IMR-90 (cell line): ENCODE data around the gene DRC3. TPM values are rescaled to one million over a fixed set of nuclear protein-coding genes. Genes with fewer than 3 reads are reported as not detected.
A peak's percentile ranks its signal among the peaks of the same experiment; 100 is the strongest.

Experiments used
- ATAC-seq: fragments of 200-7000 bp; cut with Tn5 transposase; 2 replicates; pipeline ENCODE4 v1.9.1; 2020; ENCODE audit warnings: low read depth, mild to moderate bottlenecking, moderate library complexity
- BruUV-seq: library from RNA; stranded (reverse); fragments of 400-500 nt; replicated peaks from 2 replicates; lab custom pipeline; 2021; lab: Mats Ljungman, UMichigan
- CTCF ChIA-PET: fragments of 300-600 bp; formaldehyde crosslinking; extraction: SDS; loops from one replicate; lab custom pipeline; 2021; ENCODE audit warnings: antibody characterized with exemption; lab: Yijun Ruan, JAX
- POLR2A ChIA-PET: fragments of 300-600 bp; sonication (Branson Sonifier 250); formaldehyde crosslinking; loops from one replicate; lab custom pipeline; 2022; ENCODE audit warnings: antibody characterized with exemption; ENCODE audit not compliant: unreplicated experiment; lab: Charles Lee
- DNase-seq: peaks from one replicate; pipeline ENCODE4 v3.0.0; 2013
- H2AFZ ChIP-seq: replicated peaks from 2 replicates; pipeline ENCODE3; 2013; ENCODE audit warnings: low read length, mild to moderate bottlenecking; ENCODE audit not compliant: poor library complexity
- H2AK5ac ChIP-seq: 2 replicates; pipeline ENCODE4 v1.6.1; 2013; ENCODE audit warnings: low read depth, low read length, inconsistent platforms
- H2AK9ac ChIP-seq: replicated peaks from 2 replicates; pipeline ENCODE3; 2013; ENCODE audit warnings: mild to moderate bottlenecking, low read depth, low read length, moderate library complexity; ENCODE audit not compliant: poor library complexity
- H2BK120ac ChIP-seq: 2 replicates; pipeline ENCODE4 v1.6.1; 2013; ENCODE audit warnings: low read depth, low read length, inconsistent platforms
- H2BK15ac ChIP-seq: 3 replicates; pipeline ENCODE4 v1.6.1; 2013; ENCODE audit warnings: low read depth, low read length, inconsistent platforms
- H2BK20ac ChIP-seq: 2 replicates; pipeline ENCODE4 v1.6.1; 2013; ENCODE audit warnings: low read depth, mild to moderate bottlenecking, inconsistent platforms, low read length, moderate library complexity
- H2BK5ac ChIP-seq: 2 replicates; pipeline ENCODE4 v1.6.1; 2013; ENCODE audit warnings: mild to moderate bottlenecking, low read depth, low read length, inconsistent platforms; ENCODE audit not compliant: poor library complexity, severe bottlenecking
- H3K14ac ChIP-seq: replicated peaks from 2 replicates; pipeline ENCODE4 v1.6.1; 2013; ENCODE audit warnings: low read depth, low read length, inconsistent platforms
- H3K18ac ChIP-seq: 2 replicates; pipeline ENCODE4 v1.6.1; 2013; ENCODE audit warnings: low read depth, low read length, control low read depth
- H3K23ac ChIP-seq: 2 replicates; pipeline ENCODE4 v1.6.1; 2013; ENCODE audit warnings: low read depth, low read length, inconsistent platforms
- H3K27ac ChIP-seq: 2 replicates; pipeline ENCODE4 v1.5.1; 2013; ENCODE audit warnings: mild to moderate bottlenecking, control low read depth, low read length; ENCODE audit not compliant: insufficient read depth
- H3K27me3 ChIP-seq: 2 replicates; pipeline ENCODE4 v1.6.1; 2013; ENCODE audit warnings: low read length; ENCODE audit not compliant: control insufficient read depth, insufficient read depth
- H3K36me3 ChIP-seq: 2 replicates; pipeline ENCODE4 v1.6.1; 2013; ENCODE audit warnings: low read length, mixed read lengths; ENCODE audit not compliant: control insufficient read depth, insufficient read depth
- H3K4ac ChIP-seq: 2 replicates; pipeline ENCODE4 v1.6.1; 2013; ENCODE audit warnings: low read depth, low read length, inconsistent platforms
- H3K4me1 ChIP-seq: 2 replicates; pipeline ENCODE4 v1.6.1; 2013; ENCODE audit warnings: low read length, mixed read lengths; ENCODE audit not compliant: control insufficient read depth, insufficient read depth
- H3K4me2 ChIP-seq: 2 replicates; pipeline ENCODE4 v1.6.1; 2013; ENCODE audit warnings: low read depth, mild to moderate bottlenecking, control low read depth, low read length, moderate library complexity
- H3K4me3 ChIP-seq: 2 replicates; pipeline ENCODE4 v1.5.1; 2013; ENCODE audit warnings: low read depth, mild to moderate bottlenecking, control low read depth, low read length, moderate library complexity; ENCODE audit not compliant: insufficient read depth
- H3K56ac ChIP-seq: 2 replicates; pipeline ENCODE4 v1.6.1; 2013; ENCODE audit warnings: low read length, inconsistent platforms; ENCODE audit not compliant: insufficient read depth; ENCODE audit errors: extremely low read depth
- H3K79me1 ChIP-seq, 2 experiments: 2 replicates each; pipeline ENCODE4 v1.6.1; 2013; ENCODE audit warnings: low read length in 2 of 2, inconsistent platforms in 1 of 2, low read depth in 1 of 2
- H3K9ac ChIP-seq: 2 replicates; pipeline ENCODE4 v1.6.1; 2013; ENCODE audit warnings: low read depth, low read length, control low read depth
- H3K9me1 ChIP-seq: 2 replicates; pipeline ENCODE4 v1.6.1; 2013; ENCODE audit warnings: low read length, inconsistent platforms; ENCODE audit not compliant: insufficient read depth
- H3K9me3 ChIP-seq: 2 replicates; pipeline ENCODE4 v1.6.1; 2013; ENCODE audit warnings: low read length; ENCODE audit not compliant: control insufficient read depth, insufficient read depth
- H4K20me1 ChIP-seq: 2 replicates; pipeline ENCODE4 v1.6.1; 2013; ENCODE audit warnings: low read length, inconsistent platforms; ENCODE audit not compliant: insufficient read depth
- H4K5ac ChIP-seq: 2 replicates; pipeline ENCODE4 v1.6.1; 2013; ENCODE audit warnings: mild to moderate bottlenecking, low read depth, low read length, control low read depth
- H4K8ac ChIP-seq, 2 experiments: 2 replicates each; pipeline ENCODE4 v1.6.1; 2013; ENCODE audit warnings: low read depth in 2 of 2, low read length in 2 of 2, control low read depth in 1 of 2, inconsistent platforms in 1 of 2
- H4K91ac ChIP-seq: 2 replicates; pipeline ENCODE4 v1.6.1; 2013; ENCODE audit warnings: low read depth, low read length, inconsistent platforms; ENCODE audit not compliant: insufficient read depth
- BHLHE40 ChIP-seq: fragments of 150-350 bp; IDR thresholded peaks from 2 replicates; pipeline ENCODE4 v1.6.1; 2016; ENCODE audit warnings: mild to moderate bottlenecking, low read depth, low read length
- CEBPB ChIP-seq: IDR thresholded peaks from 2 replicates; pipeline ENCODE4 v1.6.1; 2012; ENCODE audit warnings: low read depth, low read length, improper control_type of control experiment
- CTCF ChIP-seq: conservative IDR thresholded peaks from 2 replicates; pipeline ENCODE4 v1.5.1; 2012; ENCODE audit warnings: mild to moderate bottlenecking, low read depth, low read length, improper control_type of control experiment
- ELK1 ChIP-seq: fragments of 150-350 bp; IDR thresholded peaks from 2 replicates; pipeline ENCODE4 v1.6.1; 2016; ENCODE audit warnings: low read depth, mild to moderate bottlenecking, low read length, moderate library complexity, borderline replicate concordance
- FOS ChIP-seq: fragments of 150-350 bp; IDR thresholded peaks from 2 replicates; pipeline ENCODE4 v1.6.1; 2016; ENCODE audit warnings: low read depth, low read length
- MAZ ChIP-seq: IDR thresholded peaks from 2 replicates; pipeline ENCODE4 v1.6.1; 2012; ENCODE audit warnings: low read depth, mild to moderate bottlenecking, low read length, improper control_type of control experiment, moderate library complexity, borderline replicate concordance
- MXI1 ChIP-seq: IDR thresholded peaks from 2 replicates; pipeline ENCODE4 v1.6.1; 2012; ENCODE audit warnings: low read depth, mild to moderate bottlenecking, low read length, moderate library complexity, borderline replicate concordance
- NFE2L2 ChIP-seq: fragments of 150-350 bp; IDR thresholded peaks from 2 replicates; pipeline ENCODE4 v1.6.1; 2016; ENCODE audit warnings: low read depth, mild to moderate bottlenecking, low read length
- RAD21 ChIP-seq: IDR thresholded peaks from 2 replicates; pipeline ENCODE4 v1.6.1; 2012; ENCODE audit warnings: low read length, improper control_type of control experiment
- RCOR1 ChIP-seq: IDR thresholded peaks from 2 replicates; pipeline ENCODE4 v1.6.1; 2012; ENCODE audit warnings: mild to moderate bottlenecking, low read length, improper control_type of control experiment; ENCODE audit not compliant: insufficient replicate concordance
- RFX5 ChIP-seq: IDR thresholded peaks from 2 replicates; pipeline ENCODE4 v1.8.0; 2012; ENCODE audit warnings: low read depth, mild to moderate bottlenecking, low read length, moderate library complexity
- SMC3 ChIP-seq: fragments of 150-350 bp; IDR thresholded peaks from 2 replicates; pipeline ENCODE4 v1.6.1; 2016; ENCODE audit warnings: low read depth, mild to moderate bottlenecking, antibody characterized with exemption, low read length, moderate library complexity
- USF2 ChIP-seq: fragments of 150-350 bp; IDR thresholded peaks from 2 replicates; pipeline ENCODE4 v1.6.1; 2017; ENCODE audit warnings: mild to moderate bottlenecking, antibody characterized with exemption, low read length, low read depth
- WGBS, 2 experiments: methylation state at CpG; one replicate each; pipeline versions ENCODE4 v1.1.5 to v1.1.7; 2013; ENCODE audit warnings: missing lambda C conversion rate in 2 of 2; ENCODE audit not compliant: insufficient read length in 1 of 2; ENCODE audit errors: extremely low coverage in 2 of 2; 5-methylcytosine and 5-hydroxymethylcytosine counted together
- dilution Hi-C: fragments of 300-500 bp; cut with HindIII; formaldehyde crosslinking; loops from one replicate; pipeline ENCODE4 v1.14.3; 2018; ENCODE audit warnings: low sequenced_read_pairs; ENCODE audit not compliant: unreplicated experiment
- in situ Hi-C: fragments of 300-500 bp; cut with MboI; formaldehyde crosslinking; loops from 3 replicates; pipeline ENCODE4 v1.14.3; 2019; ENCODE audit warnings: low sequenced_read_pairs, inconsistent platforms, mixed read lengths
- intact Hi-C: fragments of 100-400 bp; cut with micrococcal nuclease; formaldehyde crosslinking; loops from 2 replicates; pipeline ENCODE4 v1.10.0; 2022
- polyA plus RNA-seq, 3 experiments: library from polyadenylated mRNA; depleted of rRNA; stranded (reverse); fragments of >200 nt; gene quantifications; 2 replicates each; pipeline ENCODE4 v1.2.3, GENCODE V29; 2012; ENCODE audit warnings: low replicate concordance in 1 of 3
- total RNA-seq: library from RNA; depleted of rRNA; stranded (reverse); fragments of >200 nt; gene quantifications from 2 replicates; pipeline ENCODE4 v1.2.3, GENCODE V29; 2012

The DRC3 gene
- total and polyA plus RNA-seq, 2 of the 4 experiments (the other 2 are of a cell fraction): 0.55 to 0.72 TPM

GRCh38 chr17:18033442-18034099, 60.9 kb downstream of the DRC3 start:
- H3K79me1 ChIP-seq: peaks cover 20 to 51% of the 10 kb centered on the region in 2 experiments
- no peaks in the 10 kb centered on the region for H3K36me3 ChIP-seq
- H2BK120ac ChIP-seq: no peak overlapping the region
- no peak overlapping the region for H2BK15ac ChIP-seq
- peaks cover 5% of the 10 kb centered on the region for H3K4me1 ChIP-seq
- no peak overlapping the region for H4K91ac ChIP-seq
- no peaks in the 10 kb centered on the region for H3K9me3 ChIP-seq
- H4K8ac ChIP-seq: peak overlapping the region in 1 of 2 experiments; percentile 62; a peak in 1 of 4 replicates
- H3K4ac ChIP-seq: no peak overlapping the region
- H2BK5ac ChIP-seq: no peak overlapping the region
- H3K27ac ChIP-seq: no peak overlapping the region
- no TSS peak for BruUV-seq
- no peak overlapping the region for H4K5ac ChIP-seq
- no peaks in the 10 kb centered on the region for H3K27me3 ChIP-seq
- TF ChIP-seq ELK1: no peak
- TF ChIP-seq FOS: no peak
- peak; percentile 95 for TF ChIP-seq SMC3
- TF ChIP-seq MXI1: no peak
- TF ChIP-seq RAD21: peak; percentile 96
- no peak for TF ChIP-seq NFE2L2
- TF ChIP-seq CTCF: peak; percentile 91
- TF ChIP-seq CEBPB: no peak
- no peak for TF ChIP-seq USF2
- TF ChIP-seq BHLHE40: no peak
- TF ChIP-seq MAZ: no peak
- TF ChIP-seq RFX5: no peak
- TF ChIP-seq RCOR1: no peak
- no peak overlapping the region for H3K4me2 ChIP-seq
- 0% methylated on average over 1 of the region's 5 CpGs; no CpG with 5 or more reads in 1 of the 2 experiments for WGBS, 2 experiments
- intact Hi-C loops: loop anchor here (1.0 to 10.0 kb wide), 7 partner anchors 61 to 679 kb away; partner anchors contain the start of genes DRC3, RAI1 and TOM1L2
- no peak overlapping the region for H3K18ac ChIP-seq
- dilution Hi-C loops: no loop called here
- H3K9ac ChIP-seq: no peak overlapping the region
- no peak overlapping the region for H2AK9ac ChIP-seq
- ATAC-seq (peak; percentile 94), DNase-seq (peak; percentile 87)
- H3K9me1 ChIP-seq: peaks cover 6% of the 10 kb centered on the region; the same call in 1 of the 2 replicates
- H3K23ac ChIP-seq: no peak overlapping the region
- no peaks in the 10 kb centered on the region for H4K20me1 ChIP-seq
- H3K56ac ChIP-seq: no peak overlapping the region
- H2AFZ ChIP-seq: no peak overlapping the region
- H3K4me3 ChIP-seq: no peak overlapping the region
- no peak overlapping the region for H3K14ac ChIP-seq
- no peak overlapping the region for H2AK5ac ChIP-seq
- in situ Hi-C loops: loop anchor here (5.0 to 10.0 kb wide), 2 partner anchors 141 to 349 kb away; partner anchors contain the start of gene RAI1
- ChIA-PET POLR2A (no interaction called here), CTCF (interaction anchor here (0.5 to 1.3 kb wide), 5 partner anchors 29 to 142 kb away, joined by 3 to 4 read pairs (median 3); no protein-coding TSS in a partner anchor)
- H2BK20ac ChIP-seq: no peak overlapping the region
